GM18867 (cell line): ENCODE data around the gene KDM2B.
A peak's percentile ranks its signal among the peaks of the same experiment; 100 is the strongest.

Experiments
- ATAC-seq: cut with Tn5 transposase; IDR thresholded peaks from one replicate; pipeline ENCODE4 v1.9.1; 2021; ENCODE audit warnings: mild to moderate bottlenecking, moderate library complexity; ENCODE audit not compliant: unreplicated experiment

KDM2B gene

GRCh38 chr12:121580959-121581685 lies at the start of gene KDM2B:
KDM2B (minus strand) TSS chr12:121581023; CDS start chr12:121580911, 112 bp downstream.
- no peak for ATAC-seq

DNA sequence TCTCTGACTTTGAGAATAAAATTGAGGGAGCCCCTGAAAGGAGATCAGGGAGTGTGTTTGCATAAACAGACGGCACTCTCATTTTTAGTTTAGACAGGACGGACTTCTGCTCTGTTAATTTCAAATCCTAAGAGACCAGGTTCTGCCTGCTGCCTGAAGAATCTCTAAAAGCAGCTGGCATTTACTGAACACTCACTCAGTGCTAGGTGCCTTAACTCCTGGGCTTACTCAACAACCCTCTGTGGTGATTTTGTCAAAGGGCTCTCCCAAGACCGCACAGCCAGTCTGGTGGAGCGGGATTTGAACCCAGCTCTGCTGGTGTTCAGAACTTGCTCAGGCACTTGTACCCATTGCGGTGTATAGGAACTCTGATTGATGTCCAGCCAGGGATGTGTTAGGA lies 47.7 kb upstream of the KDM2B start:
- no peak for ATAC-seq

GRCh38 chr12:121628037-121628436 lies 47.2 kb upstream of the KDM2B start:
- no peak for ATAC-seq

DNA sequence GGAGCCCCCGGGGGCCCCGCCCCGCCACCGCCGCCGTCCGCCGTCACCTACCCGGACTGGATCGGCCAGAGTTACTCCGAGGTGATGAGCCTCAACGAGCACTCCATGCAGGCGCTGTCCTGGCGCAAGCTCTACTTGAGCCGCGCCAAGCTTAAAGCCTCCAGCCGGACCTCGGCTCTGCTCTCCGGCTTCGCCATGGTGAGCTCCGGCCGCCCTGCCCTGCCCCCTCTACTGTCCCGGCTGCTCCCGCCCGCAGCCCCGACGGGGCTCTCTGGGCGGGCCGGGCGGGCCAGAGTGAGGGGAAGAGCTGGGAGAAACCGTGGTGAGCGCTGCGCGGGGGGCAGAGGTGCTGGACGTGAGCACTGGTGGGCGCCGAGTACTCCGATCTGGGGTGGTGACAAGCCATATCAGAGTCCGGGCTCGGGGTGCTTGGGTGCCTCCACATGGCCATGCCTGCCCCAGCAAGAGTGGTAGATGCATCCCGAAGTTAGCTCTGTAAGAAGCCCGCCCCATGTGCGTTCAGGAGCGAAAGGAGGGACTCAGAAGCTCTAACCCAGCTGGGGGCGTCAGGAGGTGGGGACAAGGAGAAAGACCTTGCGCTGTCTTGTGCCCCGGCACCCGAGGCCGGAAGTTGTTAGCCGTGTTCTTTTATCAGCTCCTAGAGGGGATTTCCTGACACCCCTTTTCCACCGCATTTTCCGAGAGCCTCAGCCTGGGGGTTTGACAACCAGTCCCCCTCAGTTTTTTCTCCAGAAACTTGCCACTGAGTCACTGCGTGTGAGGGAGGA lies 46.2 kb upstream of the KDM2B start:
- ATAC-seq = peak; percentile 32

- ATAC-seq = peak; percentile 70
Observed at GRCh38 chr12:121626087-121626852, 45.4 kb upstream of the KDM2B start, which contains the start of gene ORAI1. ORAI1 (plus strand) TSS chr12:121626530.

- no peak for ATAC-seq
Observed at GRCh38 chr12:121620333-121620891, 39.6 kb upstream of the KDM2B start.

GRCh38 chr12:121618659-121619233 lies 37.9 kb upstream of the KDM2B start:
- ATAC-seq = no peak

DNA sequence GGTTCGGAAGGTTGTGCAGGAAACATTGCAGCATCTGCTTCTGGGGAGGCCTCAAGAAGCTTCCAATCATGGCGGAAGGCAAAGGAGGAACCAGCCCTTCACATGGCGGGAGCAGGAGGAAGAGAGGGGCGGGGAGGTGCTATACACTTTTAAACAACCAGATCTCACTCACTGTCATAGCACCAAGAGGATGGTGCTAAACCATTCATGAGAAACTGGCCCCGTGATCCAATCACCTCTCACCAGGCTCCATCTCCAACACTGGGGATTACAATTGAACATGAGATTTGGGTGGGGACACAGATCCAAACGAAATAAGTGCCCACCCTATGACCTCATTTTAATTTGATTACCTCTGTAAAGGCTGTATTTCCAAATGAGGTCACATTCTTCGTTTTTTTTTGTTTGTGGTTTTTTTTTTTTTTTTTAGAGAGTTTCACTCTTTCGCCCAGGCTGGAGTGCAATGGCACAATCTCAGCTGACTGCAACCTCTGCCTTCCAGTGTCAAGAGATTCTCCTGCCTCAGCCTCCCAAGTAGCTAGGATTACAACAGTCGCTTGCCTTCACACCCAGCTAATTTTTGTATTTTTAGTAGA lies 34.1 kb upstream of the KDM2B start:
- no peak for ATAC-seq

- ATAC-seq = no peak
Observed at GRCh38 chr12:121613462-121613861, 32.6 kb upstream of the KDM2B start.

GRCh38 chr12:121611306-121611705 lies 30.5 kb upstream of the KDM2B start:
- ATAC-seq = no peak

GRCh38 chr12:121610239-121611149 lies 29.7 kb upstream of the KDM2B start:
- ATAC-seq = no peak

DNA sequence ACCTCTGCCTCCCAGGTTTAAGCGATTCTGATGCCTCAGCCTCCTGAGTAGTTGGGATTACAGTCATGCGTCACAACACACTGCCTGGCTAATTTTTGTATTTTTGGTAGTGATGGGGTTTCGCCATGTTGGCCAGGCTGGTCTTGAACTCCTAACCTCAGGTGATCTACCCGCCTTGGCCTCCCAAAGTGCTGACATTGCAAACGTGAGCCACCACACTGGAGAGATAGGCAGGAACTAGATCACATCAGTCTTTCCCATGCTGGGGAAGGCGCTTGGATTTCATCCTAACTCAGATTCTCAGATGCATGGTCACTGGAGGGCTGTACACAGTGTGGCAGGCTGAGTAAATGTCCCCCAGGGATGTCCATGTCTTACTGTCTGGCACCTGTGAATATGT lies 27.5 kb upstream of the KDM2B start:
- no peak for ATAC-seq

DNA sequence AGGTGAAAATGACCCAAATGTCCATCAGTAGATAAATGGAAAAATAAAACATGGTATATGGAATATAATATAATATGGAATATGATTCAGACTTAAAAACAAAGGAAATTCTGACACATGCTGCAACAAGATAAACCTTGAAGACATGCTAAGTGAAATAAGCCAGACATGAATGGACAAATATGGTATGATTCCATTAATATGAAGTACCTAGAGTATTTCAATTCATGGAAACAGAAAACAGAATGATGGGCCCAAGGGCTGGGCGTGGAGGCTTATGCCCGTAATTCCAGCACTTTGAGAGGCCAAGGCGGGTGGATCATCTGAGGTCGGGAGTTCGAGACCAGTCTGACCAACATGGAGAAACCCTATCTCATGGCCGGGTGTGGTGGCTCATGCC lies 22.8 kb upstream of the KDM2B start:
- ATAC-seq = no peak

DNA sequence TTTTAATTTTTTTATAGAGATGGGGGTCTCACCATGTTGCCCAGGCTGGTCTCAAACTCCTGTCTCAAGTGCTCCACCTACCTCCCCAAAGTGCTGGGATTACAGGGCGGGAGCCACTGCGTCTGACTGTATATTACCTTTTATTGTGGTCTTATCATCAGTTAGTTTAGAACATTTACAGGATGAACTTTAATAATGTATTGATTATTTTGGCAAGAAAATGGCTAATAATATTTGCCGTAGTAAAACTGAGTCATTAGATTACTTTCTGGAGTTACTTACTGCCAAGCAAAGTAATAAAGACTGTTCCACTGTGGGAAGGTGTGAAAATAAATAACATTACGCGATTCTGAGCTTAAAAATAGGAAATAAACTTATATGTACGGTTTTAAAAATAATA lies 21.9 kb upstream of the KDM2B start:
- ATAC-seq = no peak

- no peak for ATAC-seq
Observed at GRCh38 chr12:121600702-121601336, 20.0 kb upstream of the KDM2B start.

GRCh38 chr12:121596526-121596925 lies 15.7 kb upstream of the KDM2B start:
- ATAC-seq = no peak

DNA sequence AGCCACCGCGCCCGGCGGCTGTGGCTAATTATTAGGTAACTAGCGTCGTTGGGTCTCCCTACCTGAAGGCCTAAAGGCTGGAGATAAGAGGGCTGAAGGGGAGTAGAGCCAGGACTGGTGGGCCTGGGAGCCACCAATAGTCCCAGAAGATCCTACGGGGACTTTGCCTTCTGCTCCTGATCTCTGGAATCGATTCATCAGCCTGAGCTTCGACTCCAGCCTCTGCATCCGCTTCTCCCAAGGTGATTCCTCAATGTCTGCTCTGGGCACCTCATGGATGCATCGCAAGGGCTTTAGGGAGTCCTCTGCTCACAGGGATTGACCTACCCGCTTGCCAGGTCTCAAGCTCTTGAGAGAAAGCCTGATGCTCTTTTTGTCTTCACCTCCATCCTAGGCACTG lies 14.7 kb upstream of the KDM2B start:
- ATAC-seq = no peak

DNA sequence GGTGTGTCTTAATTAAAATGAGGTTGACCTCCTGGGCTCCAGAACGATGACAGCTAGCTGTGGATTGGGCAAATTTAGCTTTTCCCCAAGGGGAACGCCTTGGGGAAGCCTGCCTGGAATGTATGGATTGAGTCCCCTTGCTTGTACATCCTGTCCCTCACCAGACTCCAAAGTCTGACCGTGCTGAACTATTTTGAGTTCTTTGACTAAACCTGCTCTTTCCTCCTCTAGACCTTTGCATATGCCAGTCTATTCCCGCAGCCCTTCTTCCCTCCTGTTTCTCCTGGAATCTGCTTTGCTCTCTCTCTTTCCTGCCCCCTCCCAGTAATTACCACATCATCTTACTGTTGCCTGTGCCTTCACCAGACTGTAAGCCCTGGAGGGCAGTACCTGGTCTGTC lies 11.5 kb upstream of the KDM2B start:
- no peak for ATAC-seq
